IMR-90 (cell line): ENCODE results near the gene KLHL2.

ENCODE experiments used
- CEBPB ChIP-seq: IDR thresholded peaks from 2 replicates; pipeline ENCODE4 v1.6.1; 2012; ENCODE audit warnings: low read depth, low read length, improper control_type of control experiment
- CHD1 ChIP-seq: IDR thresholded peaks from 2 replicates; pipeline ENCODE4 v1.6.1; 2012; ENCODE audit warnings: low read depth, low read length, improper control_type of control experiment
- CTCF ChIP-seq: conservative IDR thresholded peaks from 2 replicates; pipeline ENCODE4 v1.5.1; 2012; ENCODE audit warnings: mild to moderate bottlenecking, low read depth, low read length, improper control_type of control experiment
- POLR2A ChIP-seq: IDR thresholded peaks from 2 replicates; pipeline ENCODE4 v1.6.1; 2012; ENCODE audit warnings: mild to moderate bottlenecking, low read depth, low read length
- RCOR1 ChIP-seq: IDR thresholded peaks from 2 replicates; pipeline ENCODE4 v1.6.1; 2012; ENCODE audit warnings: mild to moderate bottlenecking, low read length, improper control_type of control experiment; ENCODE audit not compliant: insufficient replicate concordance
- RFX5 ChIP-seq: IDR thresholded peaks from 2 replicates; pipeline ENCODE4 v1.8.0; 2012; ENCODE audit warnings: low read depth, mild to moderate bottlenecking, low read length, moderate library complexity

- TF ChIP-seq CTCF, result no peak
- no peak for TF ChIP-seq RFX5
- no peak for TF ChIP-seq POLR2A
- no peak for TF ChIP-seq CHD1
- no peak for TF ChIP-seq CEBPB
- TF ChIP-seq RCOR1, result no peak
Observed at GRCh38 chr4:165194368-165194767, 13.0 kb upstream of the KLHL2 start.
